HepG2 (cell line): ENCODE data around the gene SOAT2. TPM values are rescaled to one million over a fixed set of nuclear protein-coding genes. Genes with fewer than 3 reads are reported as not detected.

Experiments
- HNRNPLL ChIP-seq: fragments of 200-400 bp; formaldehyde crosslinking; IDR thresholded peaks from 2 replicates; pipeline ENCODE4 v1.6.1; 2017; ENCODE audit warnings: mild to moderate bottlenecking, low read depth, low read length; ENCODE audit not compliant: poor library complexity, severe bottlenecking
- KDM2A ChIP-seq: sonication (generic); formaldehyde crosslinking; IDR thresholded peaks from 2 replicates; pipeline ENCODE4 v1.4.0; 2020; ENCODE audit warnings: low read depth, missing genetic modification reagents, borderline replicate concordance
- KLF6 ChIP-seq: IDR thresholded peaks from 2 replicates; pipeline ENCODE4 v1.8.0; 2016; ENCODE audit warnings: missing biosample characterization, missing genetic modification reagents
- NFKB2 ChIP-seq: sonication (generic); formaldehyde crosslinking; IDR thresholded peaks from 2 replicates; pipeline ENCODE4 v1.4.0; 2020; ENCODE audit warnings: missing genetic modification reagents, borderline replicate concordance
- NFYB ChIP-seq: sonication (generic); formaldehyde crosslinking; IDR thresholded peaks from 2 replicates; pipeline ENCODE4 v1.4.0; 2020; ENCODE audit warnings: missing genetic modification reagents
- ONECUT2 ChIP-seq: sonication (generic); formaldehyde crosslinking; IDR thresholded peaks from 2 replicates; pipeline ENCODE4 v1.4.0; 2020; ENCODE audit warnings: missing genetic modification reagents
- POGK ChIP-seq: sonication (generic); formaldehyde crosslinking; conservative IDR thresholded peaks from 2 replicates; pipeline ENCODE4 v1.8.0; 2022; ENCODE audit warnings: mild to moderate bottlenecking, moderate library complexity, missing genetic modification reagents
- TAF1 ChIP-seq: sonication (generic); formaldehyde crosslinking; IDR thresholded peaks from 2 replicates; pipeline ENCODE4 v1.4.0; 2020; ENCODE audit warnings: missing genetic modification reagents
- TEAD3 ChIP-seq: optimal IDR thresholded peaks from 2 replicates; pipeline ENCODE3; 2016; ENCODE audit warnings: borderline replicate concordance
- ZBTB33 ChIP-seq: sonication (generic); formaldehyde crosslinking; IDR thresholded peaks from 2 replicates; pipeline ENCODE4 v1.4.0; 2020; ENCODE audit warnings: missing genetic modification reagents
- ZFP41 ChIP-seq: sonication (generic); formaldehyde crosslinking; IDR thresholded peaks from 2 replicates; pipeline ENCODE4 v1.4.0; 2020; ENCODE audit warnings: mild to moderate bottlenecking, missing genetic modification reagents, borderline replicate concordance
- ZNF232 ChIP-seq: sonication (generic); formaldehyde crosslinking; IDR thresholded peaks from 2 replicates; pipeline ENCODE4 v1.4.0; 2020; ENCODE audit warnings: missing genetic modification reagents, borderline replicate concordance
- ZNF510 ChIP-seq: sonication (generic); formaldehyde crosslinking; IDR thresholded peaks from 2 replicates; pipeline ENCODE4 v1.4.0; 2020; ENCODE audit warnings: low read depth, mild to moderate bottlenecking, missing genetic modification reagents
- ZNF737 ChIP-seq: sonication (generic); formaldehyde crosslinking; IDR thresholded peaks from 2 replicates; pipeline ENCODE4 v1.5.0; 2020; ENCODE audit warnings: missing genetic modification reagents, mild to moderate bottlenecking, borderline replicate concordance
- polyA plus RNA-seq, 8 experiments: library from polyadenylated mRNA; depleted of rRNA in 3 of 8; stranded (reverse) in 7 of 8; unstranded in 1 of 8; fragments of >200 nt; fragmentation: Illumina TruSeq in 4 of 8; extraction: Trizol in 4 of 8; gene quantifications; 2 replicates each; pipeline versions ENCODE4 v1.2.1 to v1.2.3, GENCODE V29; 2011 to 2016; ENCODE audit warnings: low read depth in 4 of 8, missing spikeins in 1 of 8, mixed read lengths in 1 of 8; ENCODE audit not compliant: insufficient read depth in 1 of 8
- total RNA-seq, 5 experiments: library from RNA; depleted of rRNA; stranded (reverse); fragments of >200 nt; fragmentation: Illumina TruSeq; extraction: Trizol; gene quantifications; 2 replicates each; pipeline ENCODE4 v1.2.3, GENCODE V29; 2016; ENCODE audit warnings: low read depth in 1 of 5
- TF ChIP-seq, protein P1 (sequence below): sonication (generic); formaldehyde crosslinking; IDR thresholded peaks from 2 replicates; pipeline ENCODE4 v1.8.0; 2022; ENCODE audit warnings: missing genetic modification reagents, mild to moderate bottlenecking, moderate library complexity, borderline replicate concordance
- TF ChIP-seq, protein P2 (sequence below): sonication (generic); formaldehyde crosslinking; IDR thresholded peaks from 2 replicates; pipeline ENCODE4 v1.8.1; 2023; ENCODE audit warnings: mild to moderate bottlenecking, missing genetic modification reagents
- TF ChIP-seq, protein P3 (sequence below): sonication (generic); formaldehyde crosslinking; IDR thresholded peaks from 2 replicates; pipeline ENCODE4 v1.9.0; 2022; ENCODE audit warnings: missing genetic modification reagents, mild to moderate bottlenecking, borderline replicate concordance

The SOAT2 gene
- total and polyA plus RNA-seq, 2 of the 13 experiments (the other 11 are each of a cell fraction or from before 2014, with no cell fraction given), result 14.9 to 108 TPM

DNA sequence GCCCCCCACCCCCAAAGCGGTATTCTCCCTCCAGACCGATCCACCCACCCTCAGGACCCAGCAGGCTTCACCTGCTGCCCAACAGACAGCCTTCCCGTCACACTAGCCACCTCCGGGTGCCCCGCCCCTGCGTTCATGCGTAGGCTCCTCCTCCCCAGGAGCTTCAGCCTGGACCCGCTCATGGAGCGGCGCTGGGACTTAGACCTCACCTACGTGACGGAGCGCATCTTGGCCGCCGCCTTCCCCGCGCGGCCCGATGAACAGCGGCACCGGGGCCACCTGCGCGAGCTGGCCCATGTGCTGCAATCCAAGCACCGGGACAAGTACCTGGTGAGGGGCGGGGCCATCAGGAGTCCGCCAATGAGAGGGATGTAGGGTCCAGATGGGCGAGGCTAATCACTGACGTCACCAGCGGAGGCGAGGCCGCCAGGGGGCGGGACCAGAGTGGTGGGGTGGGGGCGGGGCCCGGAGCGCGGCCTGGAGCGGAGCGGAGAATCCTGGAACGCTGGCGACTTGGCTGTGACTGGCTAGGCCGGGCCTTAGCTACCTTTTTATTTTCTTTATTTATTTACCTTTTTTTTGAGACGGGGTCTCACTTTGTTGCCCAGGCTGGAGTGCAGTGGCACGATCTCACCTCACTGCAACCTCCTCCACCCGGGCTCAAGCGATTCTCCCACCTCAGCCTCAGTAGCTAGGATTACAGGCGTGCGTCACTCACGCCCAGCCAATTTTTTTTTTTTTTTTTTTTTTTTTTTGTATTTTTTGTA lies 49.0 kb upstream of the SOAT2 start (continued):
- TF ChIP-seq, protein P1, sequence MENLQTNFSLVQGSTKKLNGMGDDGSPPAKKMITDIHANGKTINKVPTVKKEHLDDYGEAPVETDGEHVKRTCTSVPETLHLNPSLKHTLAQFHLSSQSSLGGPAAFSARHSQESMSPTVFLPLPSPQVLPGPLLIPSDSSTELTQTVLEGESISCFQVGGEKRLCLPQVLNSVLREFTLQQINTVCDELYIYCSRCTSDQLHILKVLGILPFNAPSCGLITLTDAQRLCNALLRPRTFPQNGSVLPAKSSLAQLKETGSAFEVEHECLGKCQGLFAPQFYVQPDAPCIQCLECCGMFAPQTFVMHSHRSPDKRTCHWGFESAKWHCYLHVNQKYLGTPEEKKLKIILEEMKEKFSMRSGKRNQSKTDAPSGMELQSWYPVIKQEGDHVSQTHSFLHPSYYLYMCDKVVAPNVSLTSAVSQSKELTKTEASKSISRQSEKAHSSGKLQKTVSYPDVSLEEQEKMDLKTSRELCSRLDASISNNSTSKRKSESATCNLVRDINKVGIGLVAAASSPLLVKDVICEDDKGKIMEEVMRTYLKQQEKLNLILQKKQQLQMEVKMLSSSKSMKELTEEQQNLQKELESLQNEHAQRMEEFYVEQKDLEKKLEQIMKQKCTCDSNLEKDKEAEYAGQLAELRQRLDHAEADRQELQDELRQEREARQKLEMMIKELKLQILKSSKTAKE (CRISPR knock-in tag), result no peak
- TF ChIP-seq NFYB (CRISPR knock-in tag) (peak; percentile 44; the same call in 1 of the 2 replicates), ZNF737 (CRISPR knock-in tag) (no peak), TEAD3 (CRISPR knock-in tag) (no peak), TAF1 (CRISPR knock-in tag) (peak; percentile 38; the same call in 1 of the 2 replicates), ZNF510 (CRISPR knock-in tag) (no peak), HNRNPLL (peak; percentile 52), KDM2A (CRISPR knock-in tag) (peak; percentile 38; the same call in 1 of the 2 replicates), ZBTB33 (CRISPR knock-in tag) (peak; percentile 47; the same call in 1 of the 2 replicates), NFKB2 (CRISPR knock-in tag) (peak; percentile 65; the same call in 1 of the 2 replicates), KLF6 (CRISPR knock-in tag) (0 out of 2 replicates have a peak, but pooled peaks have one; percentile 7), ZNF232 (CRISPR knock-in tag) (no peak), ZFP41 (CRISPR knock-in tag) (0 out of 2 replicates have a peak, but pooled peaks have one; percentile 6), POGK (CRISPR knock-in tag) (no peak), ONECUT2 (CRISPR knock-in tag) (no peak)
- TF ChIP-seq, protein P2, sequence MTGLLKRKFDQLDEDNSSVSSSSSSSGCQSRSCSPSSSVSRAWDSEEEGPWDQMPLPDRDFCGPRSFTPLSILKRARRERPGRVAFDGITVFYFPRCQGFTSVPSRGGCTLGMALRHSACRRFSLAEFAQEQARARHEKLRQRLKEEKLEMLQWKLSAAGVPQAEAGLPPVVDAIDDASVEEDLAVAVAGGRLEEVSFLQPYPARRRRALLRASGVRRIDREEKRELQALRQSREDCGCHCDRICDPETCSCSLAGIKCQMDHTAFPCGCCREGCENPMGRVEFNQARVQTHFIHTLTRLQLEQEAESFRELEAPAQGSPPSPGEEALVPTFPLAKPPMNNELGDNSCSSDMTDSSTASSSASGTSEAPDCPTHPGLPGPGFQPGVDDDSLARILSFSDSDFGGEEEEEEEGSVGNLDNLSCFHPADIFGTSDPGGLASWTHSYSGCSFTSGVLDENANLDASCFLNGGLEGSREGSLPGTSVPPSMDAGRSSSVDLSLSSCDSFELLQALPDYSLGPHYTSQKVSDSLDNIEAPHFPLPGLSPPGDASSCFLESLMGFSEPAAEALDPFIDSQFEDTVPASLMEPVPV (CRISPR knock-in tag), result no peak
- TF ChIP-seq, protein P3, sequence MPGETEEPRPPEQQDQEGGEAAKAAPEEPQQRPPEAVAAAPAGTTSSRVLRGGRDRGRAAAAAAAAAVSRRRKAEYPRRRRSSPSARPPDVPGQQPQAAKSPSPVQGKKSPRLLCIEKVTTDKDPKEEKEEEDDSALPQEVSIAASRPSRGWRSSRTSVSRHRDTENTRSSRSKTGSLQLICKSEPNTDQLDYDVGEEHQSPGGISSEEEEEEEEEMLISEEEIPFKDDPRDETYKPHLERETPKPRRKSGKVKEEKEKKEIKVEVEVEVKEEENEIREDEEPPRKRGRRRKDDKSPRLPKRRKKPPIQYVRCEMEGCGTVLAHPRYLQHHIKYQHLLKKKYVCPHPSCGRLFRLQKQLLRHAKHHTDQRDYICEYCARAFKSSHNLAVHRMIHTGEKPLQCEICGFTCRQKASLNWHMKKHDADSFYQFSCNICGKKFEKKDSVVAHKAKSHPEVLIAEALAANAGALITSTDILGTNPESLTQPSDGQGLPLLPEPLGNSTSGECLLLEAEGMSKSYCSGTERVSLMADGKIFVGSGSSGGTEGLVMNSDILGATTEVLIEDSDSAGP (CRISPR knock-in tag), result peak; percentile 65; the same call in 1 of the 2 replicates
